Activated naive CD4-positive, alpha-beta T cell treated with anti-CD3 and anti-CD28 coated beads for 36 hours (primary cell): ENCODE measurements around the gene PRADC1. TPM values are rescaled to one million over a fixed set of nuclear protein-coding genes. Genes with fewer than 3 reads are reported as not detected.

Source experiments
- CTCF ChIA-PET: fragments of 350-600 bp; sonication (Branson Sonifier 250); formaldehyde crosslinking; loops from one replicate; lab custom pipeline; 2021; ENCODE audit warnings: antibody characterized with exemption; lab: Charles Lee
- DNase-seq: peaks from one replicate; pipeline ENCODE4 v3.0.0-alpha.2; 2020
- H3K27ac Mint-ChIP-seq: one replicate; pipeline ENCODE4 v1.8.0; 2021; ENCODE audit warnings: mild to moderate bottlenecking, mixed read lengths
- H3K27me3 Mint-ChIP-seq: one replicate; pipeline ENCODE4 v1.8.0; 2021; ENCODE audit warnings: low read depth, mixed read lengths
- H3K36me3 Mint-ChIP-seq: one replicate; pipeline ENCODE4 v1.8.0; 2021; ENCODE audit warnings: low read depth, mixed read lengths
- H3K4me1 Mint-ChIP-seq: one replicate; pipeline ENCODE4 v1.8.0; 2021; ENCODE audit warnings: low read depth, mixed read lengths
- H3K4me3 Mint-ChIP-seq: one replicate; pipeline ENCODE4 v1.8.0; 2021; ENCODE audit warnings: mild to moderate bottlenecking, moderate library complexity, mixed read lengths
- H3K9me3 Mint-ChIP-seq: one replicate; pipeline ENCODE4 v1.8.0; 2021; ENCODE audit warnings: mixed read lengths
- intact Hi-C: fragments of 100-400 bp; cut with micrococcal nuclease; formaldehyde crosslinking; loops from one replicate; pipeline ENCODE4 v1.15.1; 2023
- total RNA-seq, 2 experiments: library from RNA; stranded (reverse); gene quantifications; one replicate each; pipeline ENCODE4 v1.2.3, GENCODE V29; 2021

Gene PRADC1
- total RNA-seq, 2 experiments from 2014 or later: 10.1 to 10.2 TPM

- H3K9me3 Mint-ChIP-seq: no peaks in the 10 kb centered on the region
- peaks cover 26% of the 10 kb centered on the region for H3K4me1 Mint-ChIP-seq
- no peaks in the 10 kb centered on the region for H3K27me3 Mint-ChIP-seq
- intact Hi-C loops: no loop called here
- CTCF ChIA-PET: interaction anchor here (1.3 to 1.9 kb wide), 5 partner anchors 10 to 46 kb away, joined by 3 to 10 read pairs (median 5); no protein-coding TSS in a partner anchor
- peak overlapping the region; percentile 71 for H3K27ac Mint-ChIP-seq
- peaks cover 48% of the 10 kb centered on the region for H3K36me3 Mint-ChIP-seq
- H3K4me3 Mint-ChIP-seq: no peak overlapping the region
- no peak for DNase-seq
Measured at GRCh38 chr2:73244580-73244979, 11.5 kb upstream of the PRADC1 start.

GRCh38 chr2:73243884-73244570 lies 11.0 kb upstream of the PRADC1 start:
- H3K4me1 Mint-ChIP-seq: peaks cover 31% of the 10 kb centered on the region
- intact Hi-C loops: loop anchor here (1.0 kb wide), 1 partner anchor 9 kb away; no protein-coding TSS in a partner anchor
- DNase-seq: no peak
- CTCF ChIA-PET: interaction anchor here (1.3 to 1.9 kb wide), 5 partner anchors 10 to 46 kb away, joined by 3 to 10 read pairs (median 5); no protein-coding TSS in a partner anchor
- H3K27ac Mint-ChIP-seq: peak overlapping the region; percentile 71
- H3K9me3 Mint-ChIP-seq: no peaks in the 10 kb centered on the region
- no peak overlapping the region for H3K4me3 Mint-ChIP-seq
- no peaks in the 10 kb centered on the region for H3K27me3 Mint-ChIP-seq
- peaks cover 45% of the 10 kb centered on the region for H3K36me3 Mint-ChIP-seq

- Mint-ChIP-seq H3K4me3 (no peak overlapping the region), H3K36me3 (peaks cover 40% of the 10 kb centered on the region), H3K4me1 (peaks cover 61% of the 10 kb centered on the region), H3K27me3 (no peaks in the 10 kb centered on the region), H3K9me3 (no peaks in the 10 kb centered on the region), H3K27ac (peak overlapping the region; percentile 46)
- intact Hi-C loops: loop anchor here (10.0 kb wide), 1 partner anchor 1605 kb away; no protein-coding TSS in a partner anchor
- no peak for DNase-seq
- CTCF ChIA-PET: interaction anchor here (1.5 to 2.5 kb wide), 2 partner anchors 11 to 50 kb away, joined by 4 to 7 read pairs; no protein-coding TSS in a partner anchor
Measured at GRCh38 chr2:73239776-73240175, 6.7 kb upstream of the PRADC1 start.

- DNase-seq: no peak
- H3K27ac Mint-ChIP-seq: peak overlapping the region; percentile 21
- CTCF ChIA-PET: interaction anchor here (1.5 to 2.5 kb wide), 4 partner anchors 9 to 61 kb away, joined by 4 to 7 read pairs (median 6); no protein-coding TSS in a partner anchor
- peaks cover 56% of the 10 kb centered on the region for H3K4me1 Mint-ChIP-seq
- H3K9me3 Mint-ChIP-seq: no peaks in the 10 kb centered on the region
- H3K27me3 Mint-ChIP-seq: no peaks in the 10 kb centered on the region
- peaks cover 35% of the 10 kb centered on the region for H3K36me3 Mint-ChIP-seq
- H3K4me3 Mint-ChIP-seq: no peak overlapping the region
- intact Hi-C loops: loop anchor here (10.0 kb wide), 1 partner anchor 1606 kb away; no protein-coding TSS in a partner anchor
Measured at GRCh38 chr2:73238976-73239375, 5.9 kb upstream of the PRADC1 start.

- CTCF ChIA-PET: interaction anchor here (1.5 to 2.5 kb wide), 3 partner anchors 10 to 60 kb away, joined by 4 to 7 read pairs (median 7); no protein-coding TSS in a partner anchor
- no peak overlapping the region for H3K27ac Mint-ChIP-seq
- intact Hi-C loops: loop anchor here (10.0 kb wide), 1 partner anchor 1607 kb away; no protein-coding TSS in a partner anchor
- no peak overlapping the region for H3K4me3 Mint-ChIP-seq
- no peaks in the 10 kb centered on the region for H3K27me3 Mint-ChIP-seq
- H3K36me3 Mint-ChIP-seq: peaks cover 32% of the 10 kb centered on the region
- no peak for DNase-seq
- no peaks in the 10 kb centered on the region for H3K9me3 Mint-ChIP-seq
- H3K4me1 Mint-ChIP-seq: peaks cover 51% of the 10 kb centered on the region
Measured at GRCh38 chr2:73238149-73238548, 5.1 kb upstream of the PRADC1 start.

GRCh38 chr2:73237168-73237567 lies 4.1 kb upstream of the PRADC1 start:
- intact Hi-C loops: loop anchor here (10.0 kb wide), 1 partner anchor 1608 kb away; no protein-coding TSS in a partner anchor
- Mint-ChIP-seq H3K4me3 (peak overlapping the region; percentile 88), H3K27me3 (no peaks in the 10 kb centered on the region), H3K27ac (peak overlapping the region; percentile 84), H3K4me1 (peaks cover 49% of the 10 kb centered on the region), H3K9me3 (no peaks in the 10 kb centered on the region), H3K36me3 (peaks cover 28% of the 10 kb centered on the region)
- CTCF ChIA-PET: interaction anchor here (1.3 to 2.4 kb wide), 2 partner anchors 11 to 53 kb away, joined by 6 to 7 read pairs; no protein-coding TSS in a partner anchor
- no peak for DNase-seq

- Mint-ChIP-seq H3K4me3 (peak overlapping the region; percentile 88), H3K4me1 (peaks cover 49% of the 10 kb centered on the region), H3K27ac (peak overlapping the region; percentile 77), H3K36me3 (peaks cover 24% of the 10 kb centered on the region), H3K9me3 (no peaks in the 10 kb centered on the region), H3K27me3 (no peaks in the 10 kb centered on the region)
- DNase-seq: no peak
- CTCF ChIA-PET: interaction anchor here (0.5 to 2.4 kb wide), 6 partner anchors 33 to 915 kb away, joined by 3 to 10 read pairs (median 4); no protein-coding TSS in a partner anchor
- intact Hi-C loops: loop anchor here (1.0 to 10.0 kb wide), 2 partner anchors 8 to 1609 kb away; no protein-coding TSS in a partner anchor
Measured at GRCh38 chr2:73235315-73236028, 2.4 kb upstream of the PRADC1 start.

GRCh38 chr2:73233932-73234832 lies 1.1 kb upstream of the PRADC1 start, which contains the start of gene CCT7:
Gene CCT7 (plus strand): TSS chr2:73234308. CDS start chr2:73234379, 71 bp downstream.
- intact Hi-C loops: loop anchor here (1.0 to 10.0 kb wide), 14 partner anchors 20 to 1902 kb away; partner anchors contain the start of genes ALMS1, EGR4, FBXO41 and INO80B

GRCh38 chr2:73232403-73233153 lies 461 bp downstream of the PRADC1 start:
- Mint-ChIP-seq H3K27ac (no peak overlapping the region), H3K4me3 (peak overlapping the region; percentile 88), H3K9me3 (no peaks in the 10 kb centered on the region), H3K4me1 (peaks cover 27% of the 10 kb centered on the region), H3K27me3 (no peaks in the 10 kb centered on the region), H3K36me3 (peaks cover 19% of the 10 kb centered on the region)
- peak; percentile 31 for DNase-seq
- intact Hi-C loops: loop anchor here (1.0 to 10.0 kb wide), 9 partner anchors 52 to 1900 kb away; partner anchors contain the start of genes ALMS1, FBXO41, INO80B and POLE4
- CTCF ChIA-PET: interaction anchor here (1.1 to 3.0 kb wide), 3 partner anchors 20 to 58 kb away, joined by 5 to 18 read pairs (median 9); partner anchors contain the start of gene SMYD5

More at GRCh38 chr2:73233932-73234832, 1.1 kb upstream of the PRADC1 start, which contains the start of gene CCT7:
- H3K4me1 Mint-ChIP-seq: peaks cover 39% of the 10 kb centered on the region
- H3K27me3 Mint-ChIP-seq: no peaks in the 10 kb centered on the region
- peak; percentile 92 for DNase-seq
- H3K27ac Mint-ChIP-seq: peak within 1 kb of the TSS; percentile 77
- H3K36me3 Mint-ChIP-seq: peaks cover 19% of the 10 kb centered on the region
- CTCF ChIA-PET: interaction anchor here (0.5 to 3.0 kb wide), 6 partner anchors 21 to 916 kb away, joined by 3 to 18 read pairs (median 8); partner anchors contain the start of genes EGR4 and SMYD5
- H3K9me3 Mint-ChIP-seq: no peaks in the 10 kb centered on the region
- peak within 1 kb of the TSS; percentile 88 for H3K4me3 Mint-ChIP-seq

GRCh38 chr2:73228631-73229030 lies 4.4 kb downstream of the PRADC1 start:
- CTCF ChIA-PET: interaction anchor here (1.0 to 1.4 kb wide), 2 partner anchors 15 to 17 kb away, joined by 3 to 5 read pairs; no protein-coding TSS in a partner anchor
- no peak overlapping the region for H3K4me3 Mint-ChIP-seq
- H3K9me3 Mint-ChIP-seq: no peaks in the 10 kb centered on the region
- intact Hi-C loops: no loop called here
- no peak overlapping the region for H3K27ac Mint-ChIP-seq
- H3K4me1 Mint-ChIP-seq: peaks cover 6% of the 10 kb centered on the region
- DNase-seq: no peak
- peaks cover 3% of the 10 kb centered on the region for H3K36me3 Mint-ChIP-seq
- H3K27me3 Mint-ChIP-seq: no peaks in the 10 kb centered on the region
